Mammary epithelial cell (primary cell): Measurements from ENCODE around the gene KCP.

Source experiments
- EZH2 ChIP-seq: IDR thresholded peaks from 2 replicates; pipeline ENCODE4 v1.6.1; 2012; ENCODE audit warnings: low read length, inconsistent platforms, borderline replicate concordance
- TF ChIP-seq, protein P1 (sequence below), 2 donors: IDR thresholded peaks in 1 of 2; conservative IDR thresholded peaks in 1 of 2; 2 replicates each; pipeline ENCODE4 v1.5.1; 2011 to 2012; ENCODE audit warnings: inconsistent platforms in 2 of 2, low read length in 2 of 2, mild to moderate bottlenecking in 2 of 2, control low read depth in 1 of 2, low read depth in 1 of 2; ENCODE audit not compliant: insufficient read depth in 1 of 2; ENCODE audit errors: extremely low read depth in 1 of 2

GRCh38 chr7:128954150-128954549 lies 43.6 kb upstream of the KCP start:
- TF ChIP-seq, protein P1, sequence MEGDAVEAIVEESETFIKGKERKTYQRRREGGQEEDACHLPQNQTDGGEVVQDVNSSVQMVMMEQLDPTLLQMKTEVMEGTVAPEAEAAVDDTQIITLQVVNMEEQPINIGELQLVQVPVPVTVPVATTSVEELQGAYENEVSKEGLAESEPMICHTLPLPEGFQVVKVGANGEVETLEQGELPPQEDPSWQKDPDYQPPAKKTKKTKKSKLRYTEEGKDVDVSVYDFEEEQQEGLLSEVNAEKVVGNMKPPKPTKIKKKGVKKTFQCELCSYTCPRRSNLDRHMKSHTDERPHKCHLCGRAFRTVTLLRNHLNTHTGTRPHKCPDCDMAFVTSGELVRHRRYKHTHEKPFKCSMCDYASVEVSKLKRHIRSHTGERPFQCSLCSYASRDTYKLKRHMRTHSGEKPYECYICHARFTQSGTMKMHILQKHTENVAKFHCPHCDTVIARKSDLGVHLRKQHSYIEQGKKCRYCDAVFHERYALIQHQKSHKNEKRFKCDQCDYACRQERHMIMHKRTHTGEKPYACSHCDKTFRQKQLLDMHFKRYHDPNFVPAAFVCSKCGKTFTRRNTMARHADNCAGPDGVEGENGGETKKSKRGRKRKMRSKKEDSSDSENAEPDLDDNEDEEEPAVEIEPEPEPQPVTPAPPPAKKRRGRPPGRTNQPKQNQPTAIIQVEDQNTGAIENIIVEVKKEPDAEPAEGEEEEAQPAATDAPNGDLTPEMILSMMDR (conservative IDR thresholded peaks at IDR 0.05 in 1 of 2, IDR thresholded peaks at IDR 0.05 in 1 of 2; ENCODE audit: extremely low read depth in 1 of 2, insufficient read depth in 1 of 2, low read depth in 1 of 2, low read length in 2 of 2) = no peak
- no peak for TF ChIP-seq EZH2
